ENCODE data around the gene DRD4. TPM values are rescaled to one million over a fixed set of nuclear protein-coding genes. Genes with fewer than 3 reads are reported as not detected.

The DRD4 gene
- total RNA-seq, 2 donors from 2014 or later, result 0.27 TPM; not detected in 1

- ATAC-seq (ENCODE audit: insufficient number of reproducible peaks, low FRiP score, low read depth), result no peak
- Histone ChIP-seq H3K27me3 (replicated peaks; ENCODE audit: insufficient read depth) (no peaks in the 10 kb centered on the region), H3K27ac (no peak overlapping the region), H3K36me3 (peaks cover 18% of the 10 kb centered on the region), H3K4me3 (no peak overlapping the region), H3K9me3 (no peaks in the 10 kb centered on the region), H3K4me1 (ENCODE audit: control insufficient read depth in 1 of 2, low read depth in 2 of 2) (no peaks in the 10 kb centered on the region)
- no peak for DNase-seq (ENCODE audit: low spot score)
- no peak for TF ChIP-seq CTCF (IDR thresholded peaks at IDR 0.05)
These were observed 23.2 kb downstream of the DRD4 start for GRCh38 chr11:660281-660680.

DNA sequence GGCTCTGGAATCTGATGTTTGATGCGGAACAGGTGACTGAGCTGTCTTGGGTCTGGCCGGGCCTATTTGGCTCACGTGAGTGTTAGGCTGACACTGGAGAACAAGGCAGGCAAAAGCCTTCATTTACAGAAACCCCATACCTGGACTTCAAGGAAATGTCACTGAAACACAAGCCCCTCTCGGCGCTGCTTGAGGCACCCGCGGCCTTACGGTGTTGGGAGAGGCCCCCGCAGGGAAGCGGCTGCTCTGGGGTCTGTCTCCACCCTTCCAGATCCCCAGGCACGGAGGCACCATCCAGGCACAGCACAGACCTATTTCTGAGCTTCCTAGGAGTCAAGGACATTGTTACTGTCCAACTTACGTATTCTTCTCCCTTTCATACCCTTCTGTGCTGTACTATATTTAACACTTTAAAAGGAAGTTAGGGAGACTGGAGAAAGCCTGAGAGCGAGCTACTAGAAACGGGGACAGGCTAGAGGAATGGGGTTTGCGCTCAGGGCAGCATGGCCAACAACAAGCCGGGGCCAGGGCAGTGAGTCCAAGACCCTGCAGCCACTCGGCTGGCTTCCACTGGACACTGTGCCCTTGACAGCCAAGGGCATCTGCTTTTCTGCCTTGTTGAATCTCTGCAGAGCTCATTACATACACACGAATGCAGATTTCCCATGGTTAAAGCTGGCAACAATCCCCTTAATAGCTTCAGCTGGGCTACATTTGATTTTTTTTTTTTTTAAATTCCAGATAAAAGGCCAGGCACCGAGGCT is 23.8 kb downstream of the DRD4 start:
- Histone ChIP-seq H3K4me3 (no peak overlapping the region), H3K4me1 (ENCODE audit: control insufficient read depth in 1 of 2, low read depth in 2 of 2) (no peaks in the 10 kb centered on the region), H3K9me3 (no peaks in the 10 kb centered on the region), H3K27ac (no peak overlapping the region), H3K27me3 (replicated peaks; ENCODE audit: insufficient read depth) (no peaks in the 10 kb centered on the region), H3K36me3 (peaks cover 18% of the 10 kb centered on the region)
- no peak for TF ChIP-seq CTCF (IDR thresholded peaks at IDR 0.05)
- DNase-seq (ENCODE audit: low spot score) (no peak), ATAC-seq (ENCODE audit: insufficient number of reproducible peaks, low FRiP score, low read depth) (no peak)

DNA sequence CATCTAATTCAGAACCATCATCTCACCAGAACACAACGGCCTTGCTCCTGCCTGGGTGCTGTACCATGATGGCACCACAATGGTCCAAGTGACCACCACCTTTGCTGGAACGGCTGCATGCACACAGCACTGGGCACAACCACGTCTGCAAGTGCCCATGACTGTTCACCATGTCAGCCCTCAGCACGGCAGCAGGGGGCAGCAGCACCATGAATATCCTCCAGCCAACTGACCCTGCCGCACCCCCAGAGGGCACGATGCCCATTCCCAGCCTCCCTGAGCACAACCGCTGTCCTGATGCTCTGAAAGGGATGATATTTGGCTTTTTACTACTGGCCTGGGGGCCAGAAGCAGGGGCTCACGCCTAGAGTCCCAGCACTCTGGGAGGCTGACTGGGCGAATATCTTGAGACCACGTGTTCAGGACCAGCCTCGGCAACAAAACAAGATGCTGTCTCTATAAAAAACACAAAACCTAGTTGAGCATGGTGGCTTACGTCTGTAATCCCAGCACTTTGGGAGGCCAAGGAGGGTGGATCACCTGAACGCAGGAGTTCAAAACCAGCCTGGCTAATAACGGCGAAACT is 25.7 kb downstream of the DRD4 start:
- Histone ChIP-seq H3K9me3 (no peaks in the 10 kb centered on the region), H3K27me3 (replicated peaks; ENCODE audit: insufficient read depth) (no peaks in the 10 kb centered on the region), H3K4me3 (no peak overlapping the region), H3K4me1 (ENCODE audit: control insufficient read depth in 1 of 2, low read depth in 2 of 2) (no peaks in the 10 kb centered on the region), H3K27ac (no peak overlapping the region), H3K36me3 (peaks cover 25% of the 10 kb centered on the region)
- TF ChIP-seq CTCF (IDR thresholded peaks at IDR 0.05), result peak; percentile 71
- ATAC-seq (ENCODE audit: insufficient number of reproducible peaks, low FRiP score, low read depth) (peak; percentile 50), DNase-seq (ENCODE audit: low spot score) (peak; percentile 25)

DNA sequence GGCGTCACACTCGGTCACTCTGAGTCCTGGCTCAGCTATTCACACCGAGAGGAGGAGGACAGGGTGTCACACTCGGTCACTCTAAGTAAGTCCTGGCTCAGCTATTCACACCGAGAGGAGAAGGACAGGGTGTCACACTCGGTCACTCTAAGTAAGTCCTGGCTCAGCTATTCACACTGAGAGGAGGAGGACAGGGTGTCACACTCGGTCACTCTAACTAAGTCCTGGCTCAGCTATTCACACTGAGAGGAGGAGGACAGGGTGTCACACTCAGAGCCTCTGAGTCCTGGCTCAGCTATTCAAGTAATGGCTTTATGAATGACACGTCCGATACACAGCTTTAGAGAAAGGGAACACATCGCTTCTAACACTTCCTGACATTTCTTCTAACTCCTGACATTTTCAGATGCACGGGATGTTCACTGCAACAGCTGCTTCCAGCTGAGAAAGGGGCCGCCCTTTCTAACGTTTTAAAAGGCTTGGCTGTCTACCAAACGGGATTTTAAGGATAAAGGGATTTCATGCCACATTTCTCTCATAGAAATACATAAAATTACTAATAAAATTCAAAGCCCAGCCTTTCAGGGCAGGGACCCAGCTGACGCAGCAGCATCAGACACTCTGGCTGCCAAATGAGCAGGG is 28.1 kb downstream of the DRD4 start:
- no peak overlapping the region for H3K27ac ChIP-seq
- no peaks in the 10 kb centered on the region for H3K9me3 ChIP-seq
- no peaks in the 10 kb centered on the region for H3K4me1 ChIP-seq (ENCODE audit: control insufficient read depth in 1 of 2, low read depth in 2 of 2)
- DNase-seq (ENCODE audit: low spot score) (no peak), ATAC-seq (ENCODE audit: insufficient number of reproducible peaks, low FRiP score, low read depth) (no peak)
- no peak overlapping the region for H3K4me3 ChIP-seq
- peaks cover 15% of the 10 kb centered on the region for H3K36me3 ChIP-seq
- TF ChIP-seq CTCF (IDR thresholded peaks at IDR 0.05), result no peak
- no peaks in the 10 kb centered on the region for H3K27me3 ChIP-seq (replicated peaks; ENCODE audit: insufficient read depth)

- TF ChIP-seq CTCF (IDR thresholded peaks at IDR 0.05), result no peak
- Histone ChIP-seq H3K9me3 (no peaks in the 10 kb centered on the region), H3K4me1 (ENCODE audit: control insufficient read depth in 1 of 2, low read depth in 2 of 2) (no peaks in the 10 kb centered on the region), H3K27ac (no peak overlapping the region), H3K4me3 (no peak overlapping the region), H3K36me3 (peaks cover 12% of the 10 kb centered on the region), H3K27me3 (replicated peaks; ENCODE audit: insufficient read depth) (no peaks in the 10 kb centered on the region)
- ATAC-seq (ENCODE audit: insufficient number of reproducible peaks, low FRiP score, low read depth) (no peak), DNase-seq (ENCODE audit: low spot score) (no peak)
These were observed 28.7 kb downstream of the DRD4 start for GRCh38 chr11:665704-666281.

Measured in thoracic aorta (tissue), 2 donors.